ENCODE results near the gene APBB2.

DNA sequence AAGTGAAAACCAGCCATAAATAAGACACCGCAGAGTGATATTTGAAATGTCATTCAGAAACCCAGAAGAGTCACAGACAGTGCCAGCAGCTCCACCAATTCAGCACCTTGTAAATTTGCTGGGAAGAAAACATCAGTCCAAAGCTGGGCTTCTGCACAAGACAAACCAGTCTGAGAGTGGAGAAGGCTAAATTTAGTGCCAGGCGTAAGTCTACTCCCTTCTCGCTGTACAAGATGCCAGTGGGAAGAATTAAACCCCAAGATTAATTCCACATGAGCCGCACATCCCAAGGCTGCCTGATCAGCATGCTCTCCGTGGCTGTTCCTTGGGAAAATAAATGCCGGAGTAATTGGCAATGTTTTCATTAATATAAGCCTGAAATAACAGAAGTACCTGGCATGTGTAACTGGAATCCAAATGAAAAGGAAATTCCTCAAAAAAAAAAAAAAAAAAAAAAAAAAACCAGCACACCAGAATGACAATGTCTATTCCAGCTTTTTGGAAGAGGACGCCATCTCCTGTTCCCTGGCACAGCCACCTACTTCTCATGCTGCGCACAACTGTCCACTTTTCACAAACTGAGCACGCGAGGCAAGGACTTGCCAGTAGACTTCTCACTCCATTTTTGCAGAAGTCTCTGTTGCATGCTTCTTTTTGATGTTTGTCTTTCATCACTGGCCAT is 369.0 kb downstream of the APBB2 start:
- TF ChIP-seq, protein P1, sequence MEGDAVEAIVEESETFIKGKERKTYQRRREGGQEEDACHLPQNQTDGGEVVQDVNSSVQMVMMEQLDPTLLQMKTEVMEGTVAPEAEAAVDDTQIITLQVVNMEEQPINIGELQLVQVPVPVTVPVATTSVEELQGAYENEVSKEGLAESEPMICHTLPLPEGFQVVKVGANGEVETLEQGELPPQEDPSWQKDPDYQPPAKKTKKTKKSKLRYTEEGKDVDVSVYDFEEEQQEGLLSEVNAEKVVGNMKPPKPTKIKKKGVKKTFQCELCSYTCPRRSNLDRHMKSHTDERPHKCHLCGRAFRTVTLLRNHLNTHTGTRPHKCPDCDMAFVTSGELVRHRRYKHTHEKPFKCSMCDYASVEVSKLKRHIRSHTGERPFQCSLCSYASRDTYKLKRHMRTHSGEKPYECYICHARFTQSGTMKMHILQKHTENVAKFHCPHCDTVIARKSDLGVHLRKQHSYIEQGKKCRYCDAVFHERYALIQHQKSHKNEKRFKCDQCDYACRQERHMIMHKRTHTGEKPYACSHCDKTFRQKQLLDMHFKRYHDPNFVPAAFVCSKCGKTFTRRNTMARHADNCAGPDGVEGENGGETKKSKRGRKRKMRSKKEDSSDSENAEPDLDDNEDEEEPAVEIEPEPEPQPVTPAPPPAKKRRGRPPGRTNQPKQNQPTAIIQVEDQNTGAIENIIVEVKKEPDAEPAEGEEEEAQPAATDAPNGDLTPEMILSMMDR (IDR thresholded peaks at IDR 0.05 in 2 of 3, conservative IDR thresholded peaks at IDR 0.05 in 1 of 3; ENCODE audit: control insufficient read depth in 2 of 3, extremely low read depth in 1 of 3, insufficient read depth in 1 of 3, low read depth in 3 of 3, low read length in 3 of 3): no peak
- no peak for TF ChIP-seq JUND (IDR thresholded peaks at IDR 0.05; ENCODE audit: low read depth, low read length)
- TF ChIP-seq POLR2A (IDR thresholded peaks at IDR 0.05; ENCODE audit: low read depth, low read length): no peak
- TF ChIP-seq BHLHE40 (IDR thresholded peaks at IDR 0.05; ENCODE audit: borderline replicate concordance in 1 of 2, low read depth in 2 of 2, low read length in 1 of 2): no peak
- TF ChIP-seq BRCA1 (IDR thresholded peaks at IDR 0.05; ENCODE audit: low read depth, low read length): no peak
- no peak for TF ChIP-seq MYC (IDR thresholded peaks at IDR 0.05; ENCODE audit: insufficient read depth, insufficient read length, insufficient replicate concordance, low read length, severe bottlenecking)
- no peak for TF ChIP-seq LARP7 (IDR thresholded peaks at IDR 0.05)
- TF ChIP-seq BMI1 (IDR thresholded peaks at IDR 0.05; ENCODE audit: borderline replicate concordance): no peak
- TF ChIP-seq EZH2 (IDR thresholded peaks at IDR 0.05; ENCODE audit: borderline replicate concordance, control insufficient read depth, low read depth, low read length): no peak
